GM20431 (cell line): Measurements from ENCODE around the gene METRNL.
"Not testable (repeated sequence)": the region's sequence is repeated elsewhere in the genome, so short reads cannot be mapped to it uniquely, and the experiment has no call there.

ENCODE experiments used
- in situ Hi-C: fragments of 300-500 bp; cut with MseI, MboI; formaldehyde crosslinking; loops from one replicate; pipeline ENCODE4 v1.15.0; 2020; ENCODE audit warnings: low sequenced_read_pairs; ENCODE audit not compliant: unreplicated experiment

Gene METRNL

GRCh38 chr17:83132251-83133081 lies 53.1 kb downstream of the METRNL start:
- in situ Hi-C loops = no loop called here

- in situ Hi-C loops = no loop called here
Measured at GRCh38 chr17:83133302-83134121, 54.1 kb downstream of the METRNL start.

GRCh38 chr17:83134456-83134855 lies 55.0 kb downstream of the METRNL start:
- in situ Hi-C loops = not testable (repeated sequence)

- in situ Hi-C loops = no loop called here
Measured at GRCh38 chr17:83135692-83136091, 56.3 kb downstream of the METRNL start.

- in situ Hi-C loops = no loop called here
Measured at GRCh38 chr17:83136156-83136555, 56.7 kb downstream of the METRNL start.

GRCh38 chr17:83136931-83137330 lies 57.5 kb downstream of the METRNL start:
- in situ Hi-C loops = no loop called here

GRCh38 chr17:83137523-83137922 lies 58.1 kb downstream of the METRNL start:
- in situ Hi-C loops = no loop called here

GRCh38 chr17:83138820-83139219 lies 59.4 kb downstream of the METRNL start:
- in situ Hi-C loops = no loop called here

GRCh38 chr17:83139541-83140248 lies 60.3 kb downstream of the METRNL start:
- in situ Hi-C loops = not testable (repeated sequence)

GRCh38 chr17:83140249-83140566 lies 60.8 kb downstream of the METRNL start:
- in situ Hi-C loops = not testable (repeated sequence)

GRCh38 chr17:83142619-83143018 lies 63.2 kb downstream of the METRNL start:
- in situ Hi-C loops = no loop called here

GRCh38 chr17:83143817-83144231 lies 64.4 kb downstream of the METRNL start:
- in situ Hi-C loops = no loop called here
